ENCODE measurements around the gene LRRTM4. TPM values are rescaled to one million over a fixed set of nuclear protein-coding genes. Genes with fewer than 3 reads are reported as not detected.
"Not testable (repeated sequence)": the region's sequence is repeated elsewhere in the genome, so short reads cannot be mapped to it uniquely, and the experiment has no call there.

Gene LRRTM4
- total RNA-seq, 1 donor from 2014 or later: not detected

DNA sequence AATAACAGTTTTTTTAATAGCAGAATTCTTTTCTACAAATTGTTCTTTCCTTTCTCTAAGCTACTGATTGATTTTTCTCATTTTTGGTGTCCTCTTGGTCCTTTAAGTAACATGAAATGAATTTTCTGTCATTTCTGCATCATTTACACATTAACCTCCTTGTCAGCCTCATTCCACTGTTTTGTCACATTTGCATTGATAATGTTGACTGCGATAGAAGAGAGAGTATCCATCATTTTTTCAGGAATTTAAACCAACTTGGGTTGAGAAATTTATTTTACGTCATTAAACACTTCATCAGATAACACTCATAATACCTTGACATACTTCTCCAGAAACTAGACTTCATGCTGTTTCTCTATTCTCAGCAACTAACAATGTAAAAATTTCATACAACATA is 422.2 kb downstream of the LRRTM4 start:
- Mint-ChIP-seq H3K4me3 (no peak overlapping the region), H3K27me3 (no peaks in the 10 kb centered on the region), H3K36me3 (ENCODE audit: low read depth) (no peaks in the 10 kb centered on the region), H3K4me1 (no peaks in the 10 kb centered on the region), H3K27ac (no peak overlapping the region), H3K9me3 (peaks cover 9% of the 10 kb centered on the region)
- TF ChIP-seq, protein P1, sequence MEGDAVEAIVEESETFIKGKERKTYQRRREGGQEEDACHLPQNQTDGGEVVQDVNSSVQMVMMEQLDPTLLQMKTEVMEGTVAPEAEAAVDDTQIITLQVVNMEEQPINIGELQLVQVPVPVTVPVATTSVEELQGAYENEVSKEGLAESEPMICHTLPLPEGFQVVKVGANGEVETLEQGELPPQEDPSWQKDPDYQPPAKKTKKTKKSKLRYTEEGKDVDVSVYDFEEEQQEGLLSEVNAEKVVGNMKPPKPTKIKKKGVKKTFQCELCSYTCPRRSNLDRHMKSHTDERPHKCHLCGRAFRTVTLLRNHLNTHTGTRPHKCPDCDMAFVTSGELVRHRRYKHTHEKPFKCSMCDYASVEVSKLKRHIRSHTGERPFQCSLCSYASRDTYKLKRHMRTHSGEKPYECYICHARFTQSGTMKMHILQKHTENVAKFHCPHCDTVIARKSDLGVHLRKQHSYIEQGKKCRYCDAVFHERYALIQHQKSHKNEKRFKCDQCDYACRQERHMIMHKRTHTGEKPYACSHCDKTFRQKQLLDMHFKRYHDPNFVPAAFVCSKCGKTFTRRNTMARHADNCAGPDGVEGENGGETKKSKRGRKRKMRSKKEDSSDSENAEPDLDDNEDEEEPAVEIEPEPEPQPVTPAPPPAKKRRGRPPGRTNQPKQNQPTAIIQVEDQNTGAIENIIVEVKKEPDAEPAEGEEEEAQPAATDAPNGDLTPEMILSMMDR (IDR thresholded peaks at IDR 0.05): no peak
- DNase-seq (no peak), ATAC-seq (ENCODE audit: low read depth) (no peak)
- intact Hi-C loops (cut with micrococcal nuclease): no loop called here
- CTCF ChIA-PET: no interaction called here
- POLR2A ChIA-PET: no interaction called here

GRCh38 chr2:77095525-77095924 is 426.7 kb downstream of the LRRTM4 start:
- CTCF ChIA-PET; POLR2A ChIA-PET; H3K4me3 Mint-ChIP-seq; intact Hi-C loops (cut with micrococcal nuclease); H3K36me3 Mint-ChIP-seq (ENCODE audit: low read depth); DNase-seq; ATAC-seq (ENCODE audit: low read depth); H3K27ac Mint-ChIP-seq; H3K27me3 Mint-ChIP-seq; H3K9me3 Mint-ChIP-seq; H3K4me1 Mint-ChIP-seq: not testable (repeated sequence)

DNA sequence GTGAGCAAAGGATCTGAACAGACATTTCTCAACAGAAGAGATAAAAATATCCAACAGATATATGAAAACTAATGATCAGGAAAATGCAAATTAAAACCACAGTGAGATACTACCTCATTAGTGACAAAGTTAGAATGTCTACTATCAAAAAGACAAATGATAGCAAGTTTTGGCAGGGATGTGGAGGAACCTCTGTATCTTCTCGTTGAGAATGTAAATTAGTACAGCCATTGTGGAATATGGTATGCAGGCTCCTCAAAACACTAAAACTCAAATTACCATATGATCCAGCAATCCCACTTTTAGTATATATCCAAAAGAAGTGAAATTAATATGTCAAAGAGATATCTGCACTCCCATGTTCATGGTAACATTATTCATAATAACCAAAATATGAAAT is 427.1 kb downstream of the LRRTM4 start:
- H3K4me3 Mint-ChIP-seq: no peak overlapping the region
- H3K9me3 Mint-ChIP-seq: peaks cover 12% of the 10 kb centered on the region
- ChIA-PET CTCF (no interaction called here), POLR2A (no interaction called here)
- DNase-seq (no peak), ATAC-seq (ENCODE audit: low read depth) (no peak)
- intact Hi-C loops (cut with micrococcal nuclease): no loop called here
- H3K4me1 Mint-ChIP-seq: no peaks in the 10 kb centered on the region
- H3K27me3 Mint-ChIP-seq: no peaks in the 10 kb centered on the region
- H3K36me3 Mint-ChIP-seq (ENCODE audit: low read depth): no peaks in the 10 kb centered on the region
- no peak overlapping the region for H3K27ac Mint-ChIP-seq
- TF ChIP-seq, protein P1 (IDR thresholded peaks at IDR 0.05): no peak

GRCh38 chr2:77088424-77088823 is 433.8 kb downstream of the LRRTM4 start:
- H3K36me3 Mint-ChIP-seq (ENCODE audit: low read depth); intact Hi-C loops (cut with micrococcal nuclease); CTCF ChIA-PET; H3K27ac Mint-ChIP-seq; H3K4me1 Mint-ChIP-seq; H3K4me3 Mint-ChIP-seq; DNase-seq; ATAC-seq (ENCODE audit: low read depth); H3K27me3 Mint-ChIP-seq; POLR2A ChIA-PET: not testable (repeated sequence)
- H3K9me3 Mint-ChIP-seq: peaks cover 19% of the 10 kb centered on the region

GRCh38 chr2:77087987-77088414 is 434.2 kb downstream of the LRRTM4 start:
- H3K27ac Mint-ChIP-seq: no peak overlapping the region
- peaks cover 19% of the 10 kb centered on the region for H3K9me3 Mint-ChIP-seq
- ChIA-PET POLR2A (no interaction called here), CTCF (no interaction called here)
- intact Hi-C loops (cut with micrococcal nuclease): no loop called here
- H3K27me3 Mint-ChIP-seq: peaks cover 3% of the 10 kb centered on the region
- no peaks in the 10 kb centered on the region for H3K4me1 Mint-ChIP-seq
- no peak overlapping the region for H3K4me3 Mint-ChIP-seq
- ATAC-seq (ENCODE audit: low read depth) (no peak), DNase-seq (no peak)
- no peaks in the 10 kb centered on the region for H3K36me3 Mint-ChIP-seq (ENCODE audit: low read depth)
- TF ChIP-seq, protein P1 (IDR thresholded peaks at IDR 0.05): no peak

GRCh38 chr2:77086478-77086877 is 435.7 kb downstream of the LRRTM4 start:
- Mint-ChIP-seq H3K36me3 (ENCODE audit: low read depth) (no peaks in the 10 kb centered on the region), H3K27me3 (peaks cover 3% of the 10 kb centered on the region), H3K9me3 (peaks cover 19% of the 10 kb centered on the region), H3K4me3 (no peak overlapping the region), H3K27ac (no peak overlapping the region), H3K4me1 (no peaks in the 10 kb centered on the region)
- DNase-seq (no peak), ATAC-seq (ENCODE audit: low read depth) (no peak)
- ChIA-PET CTCF (no interaction called here), POLR2A (no interaction called here)
- intact Hi-C loops (cut with micrococcal nuclease): no loop called here
- TF ChIP-seq, protein P1 (IDR thresholded peaks at IDR 0.05): no peak

Data from activated B cell treated with CpG ODN at 0.5 μM for 24 hours (primary cell).